Activated CD4-positive, CD25-positive, alpha-beta regulatory T cell (primary cell): ENCODE results near the gene TJP3.

Source experiments
- DNase-seq, 4 experiments: peaks; one replicate each; lab custom pipeline; 2025; lab: John Stamatoyannopoulos, UW

TJP3 gene

DNA sequence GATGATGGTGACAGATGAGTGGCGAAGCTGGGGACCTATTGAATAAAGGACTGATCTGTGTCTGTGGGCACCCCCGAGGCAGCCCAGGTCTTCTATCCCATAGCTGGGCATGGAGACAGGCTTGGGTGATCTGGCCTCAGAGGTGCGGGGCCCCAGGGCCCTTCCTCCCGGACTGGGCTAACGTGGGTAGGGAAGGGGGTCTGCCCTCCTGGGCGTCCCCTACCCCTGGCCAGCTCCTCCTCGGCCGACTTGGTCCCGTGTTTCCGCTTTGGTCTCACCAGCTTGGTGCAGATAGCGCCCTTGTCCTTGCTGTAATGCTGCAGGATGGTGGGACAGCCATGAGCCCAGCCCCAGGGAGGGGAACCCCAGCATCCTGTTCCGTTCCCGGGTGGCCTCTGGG is 74.7 kb downstream of the TJP3 start:
- no peak for DNase-seq

DNA sequence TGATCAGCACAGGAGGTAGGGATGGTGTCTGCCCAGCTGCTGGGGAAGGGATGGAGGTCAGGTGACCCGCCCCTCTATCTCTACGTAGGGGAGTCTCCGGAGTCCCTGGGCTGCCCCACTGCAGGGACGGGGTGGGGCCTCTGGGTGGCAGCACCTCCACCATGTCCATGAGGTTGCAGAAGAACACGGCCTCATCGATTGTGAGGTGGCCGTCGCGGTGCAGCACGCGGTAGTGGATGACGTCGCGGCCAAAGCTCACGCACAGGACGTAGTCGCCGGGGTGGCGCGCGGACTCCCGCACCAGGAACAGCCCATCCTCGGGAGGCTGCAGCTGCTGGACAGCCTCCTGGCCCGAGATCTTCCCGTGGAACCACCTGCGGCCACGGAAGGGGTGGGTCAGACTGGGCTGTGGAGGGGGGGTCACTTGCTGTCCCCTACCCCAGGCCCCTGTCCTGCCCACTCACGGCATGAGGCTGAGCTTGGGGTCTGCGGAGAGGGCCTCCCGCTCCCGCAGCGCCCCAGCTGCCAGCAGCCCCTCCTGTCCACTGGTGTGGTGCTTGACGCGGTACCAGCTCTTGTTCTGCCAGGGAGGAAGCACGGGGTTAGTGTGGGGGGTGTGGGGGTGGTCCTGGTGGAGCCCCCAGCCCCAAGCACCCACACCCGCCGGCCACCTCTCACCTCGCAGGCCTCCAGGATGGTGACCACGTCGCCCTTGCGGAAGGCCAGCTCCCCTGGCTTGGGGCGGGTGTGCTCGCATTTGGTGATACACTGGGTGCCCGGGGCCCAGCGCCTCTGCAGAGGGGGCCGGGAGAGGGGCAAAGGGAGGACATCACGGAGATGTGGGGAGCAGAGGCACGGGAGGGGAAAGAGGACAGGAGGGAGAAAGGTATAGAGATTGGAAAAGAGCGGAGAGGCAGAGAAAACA is 75.7 kb downstream of the TJP3 start:
- no peak for DNase-seq

DNA sequence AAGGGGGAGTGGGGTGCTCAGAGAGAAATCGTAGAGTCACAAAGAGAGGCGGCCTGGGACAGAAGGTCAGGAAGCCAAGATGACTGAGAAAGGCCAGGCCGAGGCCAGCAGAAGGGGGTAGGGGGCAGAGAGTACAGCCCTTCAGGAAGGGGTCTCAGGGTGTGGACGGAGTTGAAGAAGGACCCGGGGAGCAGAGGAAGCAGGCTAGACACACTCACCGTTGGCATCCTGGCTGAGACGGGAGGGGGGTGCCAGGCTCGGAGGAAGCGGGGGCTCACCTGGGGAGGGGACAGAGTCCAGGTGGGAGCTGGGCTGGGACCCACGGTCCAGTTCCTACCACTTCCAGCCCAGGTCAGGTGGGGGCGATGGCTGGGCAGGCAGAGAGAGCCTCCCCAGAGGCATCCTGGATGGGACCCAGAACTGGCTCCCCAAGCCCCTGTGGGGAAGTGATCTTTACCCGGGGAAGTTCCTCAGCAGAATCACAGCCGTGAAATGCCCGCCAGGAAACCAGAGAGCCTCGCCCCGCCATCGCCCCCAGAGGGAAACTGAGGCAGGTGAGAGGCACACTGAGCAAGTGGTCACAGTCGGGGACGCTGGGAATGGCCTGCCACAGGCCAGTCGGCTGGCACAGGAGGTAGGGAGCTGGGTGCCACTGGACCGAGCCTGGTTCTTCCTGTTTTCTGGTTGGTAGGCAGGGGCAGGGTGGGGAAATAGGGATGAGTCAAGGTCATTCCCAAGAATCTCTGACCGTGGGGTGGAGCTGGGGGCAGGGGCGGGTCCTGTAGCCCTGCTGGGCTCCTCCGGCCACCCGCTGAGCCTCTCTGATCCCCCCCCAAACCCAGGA is 76.6 kb downstream of the TJP3 start:
- DNase-seq, result no peak

DNA sequence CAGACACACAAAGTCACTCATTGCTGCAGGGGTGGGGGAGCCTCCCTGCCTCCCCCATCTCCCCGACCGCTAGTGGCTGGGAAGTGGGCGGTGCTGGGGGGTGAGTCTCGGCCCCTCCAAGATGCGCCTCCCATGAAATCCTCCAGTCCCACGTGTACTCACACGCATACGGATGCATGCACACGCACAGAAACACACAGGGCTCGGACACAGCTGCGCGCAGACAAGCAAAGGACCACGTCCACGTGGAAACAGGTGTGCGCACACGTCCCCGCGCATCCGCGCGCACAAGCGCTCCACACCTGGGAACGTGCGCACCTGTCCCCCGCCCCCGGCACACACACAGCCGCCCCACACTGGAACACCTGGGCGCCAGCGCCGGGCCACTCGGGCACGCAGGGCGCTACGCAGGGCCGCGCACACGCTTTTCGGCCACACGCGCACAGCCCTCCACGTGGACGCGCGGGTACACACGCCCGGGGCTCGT is 77.3 kb downstream of the TJP3 start:
- DNase-seq, result no peak

DNA sequence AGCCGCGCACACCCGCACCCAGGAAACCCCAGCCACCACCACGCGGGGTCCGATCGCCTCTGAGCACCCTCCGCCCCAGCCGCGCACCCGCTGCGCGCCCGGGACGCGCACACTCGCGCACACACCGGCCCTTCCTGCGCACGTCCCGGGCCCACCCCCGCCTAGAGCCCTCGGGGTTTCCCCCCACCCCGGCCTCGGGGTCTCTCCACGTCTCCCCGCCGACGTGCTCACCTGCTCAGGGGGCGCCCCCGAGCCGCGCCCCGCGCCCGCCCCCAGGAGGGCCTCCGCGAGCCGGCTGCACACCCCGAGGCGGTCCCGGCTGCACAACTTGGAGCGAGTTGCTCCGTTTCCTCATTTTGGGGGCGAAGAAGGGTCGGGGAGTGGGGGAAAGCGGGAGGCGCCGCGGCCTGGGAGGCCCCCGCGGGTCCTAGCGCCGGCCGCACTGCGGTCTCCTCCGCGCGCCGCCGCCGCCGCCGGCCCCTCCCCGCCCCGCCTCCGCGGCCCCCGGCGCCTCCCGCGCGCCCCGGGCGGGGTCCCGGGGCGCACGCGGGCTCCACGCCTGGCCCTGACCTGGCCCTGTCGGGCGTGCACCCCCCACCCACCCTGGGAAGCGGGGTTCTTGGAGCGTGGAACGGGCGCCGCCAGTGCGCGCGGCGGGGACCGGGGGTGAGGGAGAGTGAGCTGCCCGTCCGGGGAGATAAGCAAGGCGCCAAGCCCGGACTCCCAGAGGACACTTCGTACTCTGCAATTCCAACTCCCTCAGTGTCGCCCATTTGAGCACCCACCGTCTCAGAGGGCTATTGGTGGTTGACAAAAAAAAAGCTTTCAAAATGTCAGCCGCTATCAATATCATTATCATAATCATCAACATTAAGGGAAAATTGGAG is 78.0 kb downstream of the TJP3 start, which contains the start of gene MATK:
MATK (minus strand) TSS at position 444 of the 887 bp plus-strand sequence. CDS start 1,246 bp downstream, outside the sequence.
- no peak for DNase-seq

DNA sequence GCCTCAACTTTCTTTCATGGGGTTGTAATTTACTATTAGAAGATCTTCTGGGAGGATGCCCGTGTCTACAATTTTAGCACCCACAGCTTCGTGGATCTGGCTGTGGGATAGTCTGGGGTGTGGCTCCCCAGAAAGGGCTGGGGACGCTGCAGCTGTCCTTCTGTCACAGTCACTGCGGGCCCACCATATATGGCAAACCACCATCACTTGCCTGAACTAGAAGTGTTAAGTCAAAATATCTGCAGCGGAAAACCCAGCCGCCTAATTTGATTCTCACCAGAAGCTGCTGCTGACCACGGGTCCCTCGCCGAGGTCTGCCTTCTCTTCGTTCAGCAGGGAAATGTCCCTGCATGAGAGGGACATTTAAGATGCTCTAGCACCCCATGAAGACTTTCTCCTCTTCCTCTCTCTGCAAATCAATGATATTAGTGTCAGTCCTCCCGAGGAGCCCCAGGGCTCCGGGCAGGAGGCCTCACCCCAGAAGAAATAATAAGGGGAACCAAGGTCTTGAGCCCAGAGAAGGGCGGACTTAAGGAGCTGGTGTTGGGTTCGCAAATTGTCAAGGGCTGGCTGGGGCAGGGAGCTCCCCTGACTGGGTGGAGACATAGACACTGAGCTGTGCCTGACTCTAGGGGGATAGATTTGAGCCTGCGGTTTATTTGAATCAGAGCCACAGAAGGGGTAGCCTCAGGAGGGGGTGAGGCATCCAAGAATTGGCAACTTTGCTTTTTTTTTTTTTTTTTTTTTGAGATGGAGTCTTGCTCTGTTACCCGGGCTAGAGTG is 81.0 kb downstream of the TJP3 start:
- DNase-seq, result no peak

DNA sequence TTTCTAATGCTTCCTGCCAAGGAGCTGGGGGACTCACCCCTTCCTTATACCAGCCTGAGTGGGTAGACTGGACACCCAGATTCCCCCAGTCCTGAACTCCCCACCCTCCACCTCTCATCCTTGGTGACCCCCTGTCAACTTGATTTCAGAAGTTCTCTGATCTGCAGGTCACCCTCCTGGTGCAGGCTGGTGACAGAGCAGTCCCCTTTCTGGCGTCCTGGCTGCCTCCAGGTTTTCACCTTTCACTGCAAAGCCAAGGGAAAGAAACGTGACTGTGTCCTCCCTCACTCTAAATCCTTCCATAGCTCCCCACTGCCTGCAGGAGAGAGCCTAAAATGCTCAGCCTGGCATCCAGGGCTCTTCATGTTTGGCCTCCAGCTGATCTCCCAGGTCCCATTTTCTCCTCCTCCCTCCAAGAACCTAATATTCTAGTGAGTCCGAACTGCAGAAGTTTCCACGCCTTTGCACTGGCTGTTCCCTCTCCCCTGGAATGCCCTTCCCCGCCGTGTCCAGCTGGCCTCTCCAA is 82.1 kb downstream of the TJP3 start:
- DNase-seq, result no peak

DNA sequence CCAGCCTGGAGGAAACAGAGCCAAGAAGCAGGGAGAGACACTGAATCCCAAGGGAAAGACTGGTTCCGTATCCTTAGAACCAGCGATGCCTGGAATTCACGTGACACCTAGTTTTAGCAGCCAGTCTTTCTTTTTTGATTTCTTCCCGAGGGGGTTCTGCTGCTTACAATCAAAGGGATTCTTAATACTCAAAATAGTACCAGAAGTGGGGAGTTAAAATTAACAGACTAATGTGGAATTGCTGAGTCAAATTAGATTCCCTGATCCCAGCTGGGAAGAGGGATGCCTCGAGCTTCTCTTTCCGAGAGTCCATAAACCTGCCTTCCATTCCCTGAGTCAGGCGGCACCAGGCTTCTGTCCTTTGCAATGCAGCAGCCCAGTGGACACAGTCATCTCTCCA is 82.8 kb downstream of the TJP3 start:
- no peak for DNase-seq

DNA sequence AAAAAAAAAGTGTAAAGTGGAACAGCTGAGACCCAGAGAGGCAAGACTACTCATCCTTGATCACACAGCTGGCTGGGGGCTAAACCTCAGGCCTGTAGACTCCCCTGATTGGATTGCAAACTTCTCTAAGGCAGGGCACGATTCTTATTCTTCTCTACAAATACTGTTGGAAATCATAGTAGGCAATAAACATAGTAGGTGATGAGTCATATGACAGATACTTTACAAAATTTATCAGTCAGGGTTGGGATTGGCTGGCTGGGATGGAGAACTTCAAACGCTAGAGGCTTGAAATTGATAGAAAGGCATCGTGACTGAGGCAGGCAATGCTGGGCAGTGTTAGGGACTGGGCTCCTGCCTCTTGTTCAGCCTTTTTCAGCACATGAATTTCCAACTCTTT is 83.9 kb downstream of the TJP3 start:
- no peak for DNase-seq

DNA sequence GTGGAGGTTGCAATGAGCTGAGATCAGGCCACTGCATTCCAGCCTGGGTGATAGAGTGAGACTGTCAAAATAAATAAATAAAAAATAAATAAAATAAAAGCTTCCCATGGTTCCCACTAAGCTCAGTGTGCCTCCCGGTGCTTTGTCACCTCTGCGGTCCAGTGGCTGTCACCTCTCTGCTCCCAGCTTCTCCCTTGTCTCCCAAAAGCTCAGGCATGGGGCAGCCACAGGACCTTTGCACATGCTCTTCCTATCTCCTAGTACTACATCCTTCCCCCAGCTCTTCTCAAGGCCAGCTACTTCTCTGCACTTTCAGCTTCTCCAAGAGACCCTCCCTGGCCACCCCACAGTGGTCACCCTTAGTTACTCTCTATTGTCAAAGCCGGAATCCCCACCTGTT is 85.6 kb downstream of the TJP3 start:
- no peak for DNase-seq

DNA sequence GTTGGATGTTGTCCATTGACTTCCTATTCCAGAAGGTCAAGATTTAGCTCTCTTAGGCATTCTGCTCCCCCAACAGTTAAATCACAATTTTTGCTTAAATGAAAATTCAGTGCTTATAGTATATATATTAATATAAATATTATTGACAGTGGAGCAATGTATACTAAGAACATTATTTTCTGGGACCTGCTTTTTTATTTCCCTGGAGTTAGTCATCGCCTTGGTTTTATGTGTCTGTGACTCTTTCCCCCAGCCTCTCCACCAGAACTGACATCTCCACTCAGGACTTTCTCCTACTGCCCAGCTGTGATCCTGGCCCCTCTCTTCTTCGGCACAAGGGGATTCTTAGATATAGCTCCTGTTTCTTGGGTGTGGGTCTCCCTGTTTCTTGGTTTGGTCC is 88.2 kb downstream of the TJP3 start:
- DNase-seq, result no peak

DNA sequence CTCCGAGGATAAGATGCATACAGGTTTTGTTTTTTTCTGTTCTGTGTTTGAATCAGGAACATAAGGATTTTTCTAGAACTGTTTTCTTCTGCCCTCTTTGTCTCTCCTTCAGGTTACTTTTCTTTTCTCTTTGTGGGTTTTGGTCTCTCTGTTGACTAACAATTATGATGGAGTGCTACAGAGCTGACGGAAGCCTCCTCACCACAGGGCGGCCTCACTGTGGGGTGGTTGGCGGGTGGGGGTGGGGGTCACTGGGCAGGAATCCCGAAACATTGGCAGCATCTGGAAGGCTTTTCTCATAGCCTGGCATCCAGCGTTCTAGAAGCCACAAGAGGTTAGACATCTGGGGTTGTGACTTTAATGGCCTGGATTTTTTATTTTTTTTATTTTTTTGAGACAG is 90.0 kb downstream of the TJP3 start:
- DNase-seq, result no peak
